ENCODE measurements around the gene FCRL6.

GRCh38 chr1:159765806-159766205 lies 36.4 kb upstream of the FCRL6 start:
- TF ChIP-seq CTCF (IDR thresholded peaks at IDR 0.05; ENCODE audit: low read length) (no peak), EZH2 (IDR thresholded peaks at IDR 0.05; ENCODE audit: borderline replicate concordance, low read length) (no peak)

Measured in OCI-LY1 (cell line).